Uterus (tissue), 4 donors: ENCODE data around the gene SLCO1A2. TPM values are rescaled to one million over a fixed set of nuclear protein-coding genes. Genes with fewer than 3 reads are reported as not detected.

Experiments used
- DNase-seq, 2 donors: peaks; one replicate each; pipeline ENCODE4 v3.0.0-alpha.2; 2019 to 2020
- H3K27ac ChIP-seq, 2 donors: fragments of 200-600 bp; sonication (generic); 1 replicate in 1 of 2; 2 replicates in 1 of 2; pipeline ENCODE4 v1.5.1; 2016 to 2018
- H3K27me3 ChIP-seq, 2 donors: fragments of 200-600 bp; sonication (generic); one replicate each; pipeline ENCODE4 v1.5.1; 2018 to 2019; ENCODE audit warnings: control low read depth in 1 of 2
- H3K36me3 ChIP-seq, 2 donors: fragments of 200-600 bp; sonication (generic); one replicate each; pipeline ENCODE4 v1.5.1; 2019; ENCODE audit warnings: control low read depth in 1 of 2
- H3K4me1 ChIP-seq, 2 donors: fragments of 200-600 bp; sonication (generic); one replicate each; pipeline ENCODE4 v1.5.1; 2018 to 2019; ENCODE audit warnings: control low read depth in 1 of 2
- H3K4me3 ChIP-seq, 2 donors: fragments of 200-600 bp; sonication (generic); 1 replicate in 1 of 2; 2 replicates in 1 of 2; pipeline ENCODE4 v1.5.1; 2018 to 2019; ENCODE audit warnings: mild to moderate bottlenecking in 1 of 2
- H3K9me3 ChIP-seq, 2 donors: fragments of 200-600 bp; sonication (generic); one replicate each; pipeline ENCODE4 v1.5.1; 2019; ENCODE audit warnings: control low read depth in 1 of 2
- CTCF ChIP-seq, 4 experiments: fragments of 200-600 bp in 2 of 4; fragments of 450-650 bp in 2 of 4; sonication (generic) in 2 of 4; IDR thresholded peaks; one replicate each; pipeline ENCODE4 v1.5.1; 2016 to 2019; ENCODE audit warnings: antibody characterized with exemption in 4 of 4, mild to moderate bottlenecking in 2 of 4, moderate library complexity in 1 of 4
- POLR2A ChIP-seq, 2 donors: fragments of 450-650 bp; IDR thresholded peaks; one replicate each; pipeline ENCODE4 v1.6.1; 2016; ENCODE audit warnings: antibody characterized with exemption in 2 of 2, mild to moderate bottlenecking in 1 of 2, moderate library complexity in 1 of 2
- intact Hi-C: fragments of 100-400 bp; cut with DNase I; formaldehyde crosslinking; loops from one replicate; pipeline ENCODE4 v1.15.1; 2023; ENCODE audit warnings: low total_unique reads
- total RNA-seq, 4 donors: library from RNA; depleted of rRNA in 3 of 4; stranded (reverse); fragments of >200 nt in 3 of 4; gene quantifications; one replicate each; pipeline versions ENCODE4 v1.1.0 to v1.2.4, GENCODE V29; 2014 to 2023
- donor health status: DM: yes; HTN: yes; CAD: no.

Gene SLCO1A2
- total RNA-seq, 4 donors from 2014 or later, result not detected

GRCh38 chr12:21340403-21340802, 5.7 kb upstream of the SLCO1A2 start:
- H3K9me3 ChIP-seq, result no peaks in the 10 kb centered on the region
- TF ChIP-seq POLR2A (IDR thresholded peaks at IDR 0.05) (no peak), CTCF (IDR thresholded peaks at IDR 0.05) (no peak)

GRCh38 chr12:21339921-21340320, 5.2 kb upstream of the SLCO1A2 start:
- Histone ChIP-seq H3K4me3 (no peak overlapping the region), H3K4me1 (no peaks in the 10 kb centered on the region), H3K36me3 (no peaks in the 10 kb centered on the region), H3K27ac (no peak overlapping the region), H3K9me3 (no peaks in the 10 kb centered on the region), H3K27me3 (no peaks in the 10 kb centered on the region)
- intact Hi-C loops, result no loop called here
- TF ChIP-seq CTCF (IDR thresholded peaks at IDR 0.05), result no peak
- no peak for TF ChIP-seq POLR2A (IDR thresholded peaks at IDR 0.05)
- no peak for DNase-seq

More at GRCh38 chr12:21340403-21340802, 5.7 kb upstream of the SLCO1A2 start:
- H3K27me3 ChIP-seq, result no peaks in the 10 kb centered on the region
- no peaks in the 10 kb centered on the region for H3K36me3 ChIP-seq
- H3K27ac ChIP-seq, result no peak overlapping the region
- intact Hi-C loops, result no loop called here
- H3K4me1 ChIP-seq, result no peaks in the 10 kb centered on the region
- H3K4me3 ChIP-seq, result no peak overlapping the region
- no peak for DNase-seq

- H3K4me3 ChIP-seq, result no peak overlapping the region
- TF ChIP-seq POLR2A (IDR thresholded peaks at IDR 0.05) (no peak), CTCF (IDR thresholded peaks at IDR 0.05) (no peak)
- H3K36me3 ChIP-seq, result no peaks in the 10 kb centered on the region
- no peaks in the 10 kb centered on the region for H3K27me3 ChIP-seq
- no peaks in the 10 kb centered on the region for H3K9me3 ChIP-seq
- no peak for DNase-seq
- H3K27ac ChIP-seq, result no peak overlapping the region
- H3K4me1 ChIP-seq, result no peaks in the 10 kb centered on the region
- intact Hi-C loops, result no loop called here
Observed at GRCh38 chr12:21337959-21338744, 3.4 kb upstream of the SLCO1A2 start.

GRCh38 chr12:21337453-21337852, 2.7 kb upstream of the SLCO1A2 start:
- Histone ChIP-seq H3K27ac (no peak overlapping the region), H3K4me1 (no peaks in the 10 kb centered on the region), H3K4me3 (no peak overlapping the region), H3K9me3 (no peaks in the 10 kb centered on the region), H3K27me3 (no peaks in the 10 kb centered on the region), H3K36me3 (no peaks in the 10 kb centered on the region)
- no peak for DNase-seq
- no peak for TF ChIP-seq POLR2A (IDR thresholded peaks at IDR 0.05)
- TF ChIP-seq CTCF (IDR thresholded peaks at IDR 0.05), result no peak
- intact Hi-C loops, result no loop called here

- TF ChIP-seq CTCF (IDR thresholded peaks at IDR 0.05) (no peak), POLR2A (IDR thresholded peaks at IDR 0.05) (no peak)
- Histone ChIP-seq H3K9me3 (no peaks in the 10 kb centered on the region), H3K36me3 (no peaks in the 10 kb centered on the region), H3K27me3 (no peaks in the 10 kb centered on the region), H3K4me3 (no peak overlapping the region), H3K27ac (no peak overlapping the region), H3K4me1 (no peaks in the 10 kb centered on the region)
- intact Hi-C loops, result no loop called here
- DNase-seq, result no peak
Observed at GRCh38 chr12:21336656-21337055, 1.9 kb upstream of the SLCO1A2 start.
